Natural killer cell (primary cell): ENCODE results near the gene MMAA. TPM values are rescaled to one million over a fixed set of nuclear protein-coding genes. Genes with fewer than 3 reads are reported as not detected.

Experiments
- ATAC-seq, 3 donors: fragments of 150-1000 bp in 2 of 3; fragments of 200-7000 bp in 1 of 3; cut with Tn5 transposase; 1 replicate in 1 of 3; 2 replicates in 2 of 3; pipeline ENCODE4 v1.10.0; 2021; ENCODE audit warnings: mild to moderate bottlenecking in 2 of 3, moderate library complexity in 2 of 3
- DNase-seq, 2 donors: peaks; one replicate each; pipeline versions ENCODE4 v3.0.0 to v3.0.0-alpha.2; 2013 to 2021; ENCODE audit warnings: mixed read lengths in 1 of 2
- H3K27ac ChIP-seq: one replicate; pipeline ENCODE4 v1.5.1; 2013; ENCODE audit warnings: mild to moderate bottlenecking, low read length
- H3K27me3 ChIP-seq: one replicate; pipeline ENCODE4 v1.6.1; 2013; ENCODE audit warnings: low read length; ENCODE audit not compliant: control insufficient read depth, insufficient read depth
- H3K36me3 ChIP-seq: one replicate; pipeline ENCODE4 v1.6.1; 2013; ENCODE audit warnings: low read length; ENCODE audit not compliant: control insufficient read depth, insufficient read depth
- H3K4me1 ChIP-seq: one replicate; pipeline ENCODE4 v1.6.1; 2013; ENCODE audit warnings: low read length; ENCODE audit not compliant: control insufficient read depth, insufficient read depth
- H3K4me3 ChIP-seq: one replicate; pipeline ENCODE4 v1.5.1; 2013; ENCODE audit warnings: low read length
- H3K9me3 ChIP-seq: one replicate; pipeline ENCODE4 v1.6.1; 2013; ENCODE audit warnings: low read length; ENCODE audit not compliant: control insufficient read depth, insufficient read depth
- H3K27ac Mint-ChIP-seq, 2 donors: one replicate each; pipeline ENCODE4 v1.8.0; 2022; ENCODE audit warnings: mild to moderate bottlenecking in 2 of 2, mixed read lengths in 2 of 2, moderate library complexity in 1 of 2
- H3K27me3 Mint-ChIP-seq, 2 donors: one replicate each; pipeline ENCODE4 v1.8.0; 2022; ENCODE audit warnings: low read depth in 2 of 2, mixed read lengths in 2 of 2
- H3K36me3 Mint-ChIP-seq: one replicate; pipeline ENCODE4 v1.8.0; 2022; ENCODE audit warnings: mixed read lengths
- H3K4me1 Mint-ChIP-seq, 2 donors: one replicate each; pipeline ENCODE4 v1.8.0; 2022; ENCODE audit warnings: mixed read lengths in 2 of 2
- H3K4me3 Mint-ChIP-seq: one replicate; pipeline ENCODE4 v1.8.0; 2022; ENCODE audit warnings: mild to moderate bottlenecking, moderate library complexity, mixed read lengths
- H3K9me3 Mint-ChIP-seq, 2 donors: one replicate each; pipeline ENCODE4 v1.8.0; 2022; ENCODE audit warnings: mixed read lengths in 2 of 2
- CTCF ChIP-seq: fragments of 200-600 bp; IDR thresholded peaks from one replicate; pipeline ENCODE4 v1.8.0; 2022; ENCODE audit warnings: antibody characterized with exemption
- WGBS: methylation state at CpG from one replicate; pipeline ENCODE4 v1.1.7; 2013; ENCODE audit warnings: missing lambda C conversion rate; ENCODE audit not compliant: insufficient coverage; 5-methylcytosine and 5-hydroxymethylcytosine counted together
- intact Hi-C: fragments of 100-400 bp; cut with micrococcal nuclease; formaldehyde crosslinking; loops from one replicate; pipeline ENCODE4 v1.14.2; 2022
- total RNA-seq, 4 donors: library from RNA; stranded (reverse); fragments of 120-200 nt in 1 of 4; gene quantifications; one replicate each; pipeline versions ENCODE4 v1.2.3 to v1.2.4, GENCODE V29; 2013 to 2022

Gene MMAA
- total RNA-seq, 3 donors from 2014 or later (not counting 1 experiment from before 2014, with no cell fraction given): 7.8 to 11.7 (median 9.7) TPM

GRCh38 chr4:145709336-145709735 is 90.2 kb downstream of the MMAA start:
- intact Hi-C loops: no loop called here
- H3K27me3 ChIP-seq: no peaks in the 10 kb centered on the region
- H3K4me3 Mint-ChIP-seq: no peak overlapping the region
- peaks cover 12% of the 10 kb centered on the region for H3K36me3 Mint-ChIP-seq
- H3K4me1 Mint-ChIP-seq: no peaks in the 10 kb centered on the region
- H3K9me3 ChIP-seq: peaks cover 6% of the 10 kb centered on the region
- H3K27ac Mint-ChIP-seq: no peak overlapping the region
- no peak overlapping the region for H3K27ac ChIP-seq
- no peak overlapping the region for H3K4me3 ChIP-seq
- H3K27me3 Mint-ChIP-seq: peaks cover 5 to 7% of the 10 kb centered on the region in 2 donors
- H3K4me1 ChIP-seq: no peaks in the 10 kb centered on the region
- ATAC-seq (no peak), DNase-seq (no peak)
- no peak for TF ChIP-seq CTCF
- 89% methylated on average over 1 of the region's 1 CpG for WGBS
- H3K9me3 Mint-ChIP-seq: peaks cover 8% of the 10 kb centered on the region in 2 donors
- no peaks in the 10 kb centered on the region for H3K36me3 ChIP-seq

Other genes starting within 250 kb of the MMAA start
- gene SMAD1, start 137.5 kb upstream of the MMAA start, total RNA-seq: 10 to 100 TPM in 1 of 3 donors, 1 to 10 TPM in 2; 2.2 to 12.8 (median 9.9) TPM
- gene C4orf51, start 60.8 kb downstream of the MMAA start, total RNA-seq: not detected